Keratinocyte (primary cell): ENCODE measurements around the gene RER1.

Experiments
- EZH2 ChIP-seq: IDR thresholded peaks from one replicate; pipeline ENCODE4 v1.6.1; 2012; ENCODE audit warnings: inconsistent platforms, mild to moderate bottlenecking, low read length, moderate library complexity
- TF ChIP-seq, protein P1 (sequence below), 3 experiments: IDR thresholded peaks in 1 of 3; conservative IDR thresholded peaks in 1 of 3; optimal IDR thresholded peaks in 1 of 3; 2 replicates in 2 of 3; 3 replicates in 1 of 3; pipeline versions ENCODE3 to v1.5.1; 2011; ENCODE audit warnings: low read length in 3 of 3, mild to moderate bottlenecking in 3 of 3, moderate library complexity in 2 of 3, control low read depth in 1 of 3, inconsistent platforms in 1 of 3; ENCODE audit not compliant: insufficient read depth in 2 of 3; ENCODE audit errors: extremely low read depth in 1 of 3

GRCh38 chr1:2368053-2368744, 23.4 kb upstream of the RER1 start:
- TF ChIP-seq, protein P1, sequence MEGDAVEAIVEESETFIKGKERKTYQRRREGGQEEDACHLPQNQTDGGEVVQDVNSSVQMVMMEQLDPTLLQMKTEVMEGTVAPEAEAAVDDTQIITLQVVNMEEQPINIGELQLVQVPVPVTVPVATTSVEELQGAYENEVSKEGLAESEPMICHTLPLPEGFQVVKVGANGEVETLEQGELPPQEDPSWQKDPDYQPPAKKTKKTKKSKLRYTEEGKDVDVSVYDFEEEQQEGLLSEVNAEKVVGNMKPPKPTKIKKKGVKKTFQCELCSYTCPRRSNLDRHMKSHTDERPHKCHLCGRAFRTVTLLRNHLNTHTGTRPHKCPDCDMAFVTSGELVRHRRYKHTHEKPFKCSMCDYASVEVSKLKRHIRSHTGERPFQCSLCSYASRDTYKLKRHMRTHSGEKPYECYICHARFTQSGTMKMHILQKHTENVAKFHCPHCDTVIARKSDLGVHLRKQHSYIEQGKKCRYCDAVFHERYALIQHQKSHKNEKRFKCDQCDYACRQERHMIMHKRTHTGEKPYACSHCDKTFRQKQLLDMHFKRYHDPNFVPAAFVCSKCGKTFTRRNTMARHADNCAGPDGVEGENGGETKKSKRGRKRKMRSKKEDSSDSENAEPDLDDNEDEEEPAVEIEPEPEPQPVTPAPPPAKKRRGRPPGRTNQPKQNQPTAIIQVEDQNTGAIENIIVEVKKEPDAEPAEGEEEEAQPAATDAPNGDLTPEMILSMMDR (optimal IDR thresholded peaks at IDR 0.05 in 1 of 3, IDR thresholded peaks at IDR 0.05 in 1 of 3, conservative IDR thresholded peaks at IDR 0.05 in 1 of 3; ENCODE audit: extremely low read depth in 1 of 3, insufficient read depth in 2 of 3, low read length in 3 of 3), result no peak
- no peak for TF ChIP-seq EZH2
